ENCODE data around the gene CD101. TPM values are rescaled to one million over a fixed set of nuclear protein-coding genes. Genes with fewer than 3 reads are reported as not detected.

Gene CD101
- total RNA-seq, 1 donor from 2014 or later, result 1.4 TPM

DNA sequence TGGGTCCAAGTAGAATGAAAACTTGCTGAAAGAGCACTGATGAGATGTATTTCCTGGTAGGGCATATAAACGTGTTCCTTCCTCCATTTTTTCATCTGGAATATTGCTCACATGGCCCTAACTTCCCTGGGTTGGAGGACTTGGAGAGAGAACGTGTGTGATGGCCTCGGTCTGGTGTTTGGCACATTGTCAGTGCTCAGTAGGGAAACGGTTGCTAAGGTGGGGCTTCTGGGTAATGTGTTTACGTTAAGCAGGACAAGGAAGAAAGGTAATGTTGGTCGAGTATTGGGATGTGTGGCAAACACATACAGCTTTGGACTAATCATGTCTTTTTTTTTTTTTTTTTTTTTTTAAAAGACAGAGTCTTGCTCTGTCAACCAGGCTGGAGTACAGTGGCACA lies 64.8 kb downstream of the CD101 start:
- peaks cover 2% of the 10 kb centered on the region for H3K36me3 Mint-ChIP-seq (ENCODE audit: low read depth)
- H3K27ac Mint-ChIP-seq (ENCODE audit: unreplicated experiment), result no peak overlapping the region
- peaks cover 7% of the 10 kb centered on the region for H3K4me1 Mint-ChIP-seq (ENCODE audit: low read depth)
- H3K4me3 Mint-ChIP-seq (ENCODE audit: unreplicated experiment), result no peak overlapping the region
- H3K27me3 Mint-ChIP-seq (ENCODE audit: low read depth), result no peaks in the 10 kb centered on the region
- no peaks in the 10 kb centered on the region for H3K9me3 Mint-ChIP-seq (ENCODE audit: low read depth)
- DNase-seq (ENCODE audit: low spot score), result no peak
- no peak for TF ChIP-seq CTCF (IDR thresholded peaks at IDR 0.05)

GRCh38 chr1:117067533-117068370 lies 66.2 kb downstream of the CD101 start:
- Mint-ChIP-seq H3K9me3 (ENCODE audit: low read depth) (no peaks in the 10 kb centered on the region), H3K4me1 (ENCODE audit: low read depth) (peaks cover 3% of the 10 kb centered on the region), H3K4me3 (ENCODE audit: unreplicated experiment) (no peak overlapping the region), H3K36me3 (ENCODE audit: low read depth) (peaks cover 2% of the 10 kb centered on the region), H3K27ac (ENCODE audit: unreplicated experiment) (no peak overlapping the region), H3K27me3 (ENCODE audit: low read depth) (no peaks in the 10 kb centered on the region)
- peak; percentile 98 for TF ChIP-seq CTCF (IDR thresholded peaks at IDR 0.05)
- DNase-seq (ENCODE audit: low spot score), result no peak

- Mint-ChIP-seq H3K9me3 (ENCODE audit: low read depth) (no peaks in the 10 kb centered on the region), H3K4me1 (ENCODE audit: low read depth) (peaks cover 3% of the 10 kb centered on the region), H3K4me3 (ENCODE audit: unreplicated experiment) (no peak overlapping the region), H3K27ac (ENCODE audit: unreplicated experiment) (no peak overlapping the region), H3K36me3 (ENCODE audit: low read depth) (peaks cover 2% of the 10 kb centered on the region), H3K27me3 (ENCODE audit: low read depth) (no peaks in the 10 kb centered on the region)
- TF ChIP-seq CTCF (IDR thresholded peaks at IDR 0.05), result no peak
- no peak for DNase-seq (ENCODE audit: low spot score)
Observed at GRCh38 chr1:117068580-117068979, 67.0 kb downstream of the CD101 start.

DNA sequence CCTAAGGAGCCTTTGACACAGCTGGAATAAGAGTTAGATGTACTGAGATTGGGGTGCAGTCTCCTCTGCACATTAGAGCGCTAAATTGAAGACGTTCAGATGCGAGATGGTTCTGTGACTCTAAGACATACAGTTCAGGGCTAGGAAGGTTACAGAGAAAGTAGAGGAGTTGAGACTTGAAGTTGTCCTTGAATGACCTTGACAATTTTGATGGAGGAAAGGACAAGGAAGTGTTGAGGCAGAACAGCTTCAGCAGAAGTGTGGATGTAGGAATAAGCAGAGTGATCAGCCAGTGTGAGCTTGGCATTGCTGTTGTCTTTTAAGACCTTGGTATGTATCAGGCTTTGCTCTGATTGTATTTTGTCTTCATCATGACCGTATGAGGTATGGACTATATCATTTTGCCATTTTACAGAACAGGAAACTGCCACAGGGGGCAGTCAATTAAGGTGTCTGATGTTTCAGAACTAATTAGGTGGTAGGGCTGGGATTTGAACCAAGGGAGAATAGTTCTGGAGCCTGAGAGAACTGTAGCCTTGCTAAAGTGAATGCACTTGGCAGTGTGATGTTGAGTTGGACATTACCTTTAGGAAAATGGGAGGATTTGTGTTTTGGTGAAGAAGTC lies 67.8 kb downstream of the CD101 start:
- Mint-ChIP-seq H3K27ac (ENCODE audit: unreplicated experiment) (no peak overlapping the region), H3K4me1 (ENCODE audit: low read depth) (peaks cover 3% of the 10 kb centered on the region), H3K27me3 (ENCODE audit: low read depth) (no peaks in the 10 kb centered on the region), H3K4me3 (ENCODE audit: unreplicated experiment) (no peak overlapping the region), H3K9me3 (ENCODE audit: low read depth) (no peaks in the 10 kb centered on the region), H3K36me3 (ENCODE audit: low read depth) (no peaks in the 10 kb centered on the region)
- TF ChIP-seq CTCF (IDR thresholded peaks at IDR 0.05), result no peak
- no peak for DNase-seq (ENCODE audit: low spot score)

GRCh38 chr1:117070124-117070523 lies 68.6 kb downstream of the CD101 start:
- no peak overlapping the region for H3K27ac Mint-ChIP-seq (ENCODE audit: unreplicated experiment)
- no peak overlapping the region for H3K4me3 Mint-ChIP-seq (ENCODE audit: unreplicated experiment)
- no peaks in the 10 kb centered on the region for H3K27me3 Mint-ChIP-seq (ENCODE audit: low read depth)
- no peak for TF ChIP-seq CTCF (IDR thresholded peaks at IDR 0.05)
- DNase-seq (ENCODE audit: low spot score), result no peak
- peaks cover 4% of the 10 kb centered on the region for H3K36me3 Mint-ChIP-seq (ENCODE audit: low read depth)
- no peaks in the 10 kb centered on the region for H3K9me3 Mint-ChIP-seq (ENCODE audit: low read depth)
- peaks cover 3% of the 10 kb centered on the region for H3K4me1 Mint-ChIP-seq (ENCODE audit: low read depth)
